ENCODE results near the gene TSEN34.
"Not testable (repeated sequence)": the region's sequence is repeated elsewhere in the genome, so short reads cannot be mapped to it uniquely, and the experiment has no call there.

The TSEN34 gene

GRCh38 chr19:54179921-54180461 lies 11.1 kb upstream of the TSEN34 start:
- Histone ChIP-seq H3K4me3 (ENCODE audit: low read depth, low read length) (no peak overlapping the region), H3K9me3 (ENCODE audit: severe bottlenecking) (no peaks in the 10 kb centered on the region), H3K27ac (no peak overlapping the region), H3K27me3 (ENCODE audit: insufficient read depth, low read depth, severe bottlenecking) (no peaks in the 10 kb centered on the region), H3K36me3 (peaks cover 34% of the 10 kb centered on the region)
- no peak for TF ChIP-seq CTCF (IDR thresholded peaks at IDR 0.05; ENCODE audit: low read depth, low read length)
- no peak for DNase-seq

- Histone ChIP-seq H3K27ac (no peak overlapping the region), H3K36me3 (peaks cover 34% of the 10 kb centered on the region), H3K9me3 (ENCODE audit: severe bottlenecking) (no peaks in the 10 kb centered on the region), H3K4me3 (ENCODE audit: low read depth, low read length) (no peak overlapping the region), H3K27me3 (ENCODE audit: insufficient read depth, low read depth, severe bottlenecking) (no peaks in the 10 kb centered on the region)
- no peak for TF ChIP-seq CTCF (IDR thresholded peaks at IDR 0.05; ENCODE audit: low read depth, low read length)
- DNase-seq: no peak
These were observed 10.4 kb upstream of the TSEN34 start for GRCh38 chr19:54180691-54181091.

GRCh38 chr19:54181894-54182293 lies 9.2 kb upstream of the TSEN34 start:
- peaks cover 28% of the 10 kb centered on the region for H3K36me3 ChIP-seq
- not testable (repeated sequence) for H3K9me3 ChIP-seq (ENCODE audit: severe bottlenecking); H3K27me3 ChIP-seq (ENCODE audit: insufficient read depth, low read depth, severe bottlenecking); H3K4me3 ChIP-seq (ENCODE audit: low read depth, low read length); H3K27ac ChIP-seq; DNase-seq

GRCh38 chr19:54183431-54183830 lies 7.7 kb upstream of the TSEN34 start:
- DNase-seq: no peak
- H3K36me3 ChIP-seq: peaks cover 29% of the 10 kb centered on the region
- H3K27me3 ChIP-seq (ENCODE audit: insufficient read depth, low read depth, severe bottlenecking): no peaks in the 10 kb centered on the region
- no peak for TF ChIP-seq CTCF (IDR thresholded peaks at IDR 0.05; ENCODE audit: low read depth, low read length)
- no peaks in the 10 kb centered on the region for H3K9me3 ChIP-seq (ENCODE audit: severe bottlenecking)
- H3K27ac ChIP-seq: no peak overlapping the region
- no peak overlapping the region for H3K4me3 ChIP-seq (ENCODE audit: low read depth, low read length)

- H3K27me3 ChIP-seq (ENCODE audit: insufficient read depth, low read depth, severe bottlenecking): no peaks in the 10 kb centered on the region
- no peak overlapping the region for H3K27ac ChIP-seq
- DNase-seq: no peak
- no peaks in the 10 kb centered on the region for H3K9me3 ChIP-seq (ENCODE audit: severe bottlenecking)
- TF ChIP-seq CTCF (IDR thresholded peaks at IDR 0.05; ENCODE audit: low read depth, low read length): no peak
- peaks cover 12% of the 10 kb centered on the region for H3K36me3 ChIP-seq
- H3K4me3 ChIP-seq (ENCODE audit: low read depth, low read length): no peak overlapping the region
These were observed 4.8 kb upstream of the TSEN34 start for GRCh38 chr19:54186351-54186750.

GRCh38 chr19:54186934-54187381 lies 4.2 kb upstream of the TSEN34 start:
- no peaks in the 10 kb centered on the region for H3K9me3 ChIP-seq (ENCODE audit: severe bottlenecking)
- no peaks in the 10 kb centered on the region for H3K27me3 ChIP-seq (ENCODE audit: insufficient read depth, low read depth, severe bottlenecking)
- peaks cover 12% of the 10 kb centered on the region for H3K36me3 ChIP-seq
- no peak overlapping the region for H3K27ac ChIP-seq
- H3K4me3 ChIP-seq (ENCODE audit: low read depth, low read length): no peak overlapping the region
- no peak for DNase-seq
- TF ChIP-seq CTCF (IDR thresholded peaks at IDR 0.05; ENCODE audit: low read depth, low read length): no peak

All from WERI-Rb-1 (cell line).